ENCODE results near the gene MYO5B. TPM values are rescaled to one million over a fixed set of nuclear protein-coding genes. Genes with fewer than 3 reads are reported as not detected.

Gene MYO5B
- total RNA-seq, 1 donor from 2014 or later: 22.6 TPM

GRCh38 chr18:49850636-49851035 is 344.3 kb downstream of the MYO5B start:
- TF ChIP-seq POLR2A (IDR thresholded peaks at IDR 0.05): no peak
- Histone ChIP-seq H3K9me3 (no peaks in the 10 kb centered on the region), H3K27me3 (no peaks in the 10 kb centered on the region), H3K27ac (no peak overlapping the region), H3K4me3 (no peak overlapping the region), H3K4me1 (peaks cover 9% of the 10 kb centered on the region), H3K36me3 (no peaks in the 10 kb centered on the region)
- DNase-seq (ENCODE audit: extremely low spot score in 2 of 2): peak in 1 of 2 donors; percentile 79
- intact Hi-C loops (cut with DNase I): no loop called here

GRCh38 chr18:49849331-49850217 is 345.4 kb downstream of the MYO5B start:
- Histone ChIP-seq H3K4me3 (no peak overlapping the region), H3K27me3 (no peaks in the 10 kb centered on the region), H3K27ac (no peak overlapping the region), H3K4me1 (peaks cover 10% of the 10 kb centered on the region), H3K9me3 (no peaks in the 10 kb centered on the region), H3K36me3 (no peaks in the 10 kb centered on the region)
- intact Hi-C loops (cut with DNase I): no loop called here
- TF ChIP-seq CTCF (IDR thresholded peaks at IDR 0.05) (no peak), POLR2A (IDR thresholded peaks at IDR 0.05) (no peak), POLR2AphosphoS5 (IDR thresholded peaks at IDR 0.05; ENCODE audit: insufficient read depth in 1 of 2, low read depth in 1 of 2) (no peak)
- DNase-seq (ENCODE audit: extremely low spot score in 2 of 2): peak; percentile 76 to 77

- no peaks in the 10 kb centered on the region for H3K36me3 ChIP-seq
- intact Hi-C loops (cut with DNase I): no loop called here
- no peaks in the 10 kb centered on the region for H3K27me3 ChIP-seq
- H3K4me3 ChIP-seq: no peak overlapping the region
- H3K9me3 ChIP-seq: no peaks in the 10 kb centered on the region
- DNase-seq (ENCODE audit: extremely low spot score in 2 of 2): peak in 1 of 2 donors; percentile 31
- H3K4me1 ChIP-seq: peaks cover 10% of the 10 kb centered on the region
- no peak overlapping the region for H3K27ac ChIP-seq
- TF ChIP-seq POLR2AphosphoS5 (IDR thresholded peaks at IDR 0.05; ENCODE audit: insufficient read depth in 1 of 2, low read depth in 1 of 2) (no peak), POLR2A (IDR thresholded peaks at IDR 0.05) (no peak), CTCF (IDR thresholded peaks at IDR 0.05) (no peak)
Observed at GRCh38 chr18:49848115-49848514, 346.8 kb downstream of the MYO5B start.

- Histone ChIP-seq H3K36me3 (no peaks in the 10 kb centered on the region), H3K4me3 (no peak overlapping the region), H3K4me1 (peaks cover 10% of the 10 kb centered on the region), H3K27ac (no peak overlapping the region), H3K27me3 (no peaks in the 10 kb centered on the region), H3K9me3 (no peaks in the 10 kb centered on the region)
- peak; percentile 76 to 93 for DNase-seq (ENCODE audit: extremely low spot score in 2 of 2)
- intact Hi-C loops (cut with DNase I): no loop called here
- no peak for TF ChIP-seq POLR2A (IDR thresholded peaks at IDR 0.05)
- no peak for TF ChIP-seq CTCF (IDR thresholded peaks at IDR 0.05)
- no peak for TF ChIP-seq POLR2AphosphoS5 (IDR thresholded peaks at IDR 0.05; ENCODE audit: insufficient read depth in 1 of 2, low read depth in 1 of 2)
Observed at GRCh38 chr18:49847524-49847923, 347.4 kb downstream of the MYO5B start.

- peak; percentile 77 to 85 for DNase-seq (ENCODE audit: extremely low spot score in 2 of 2)
- intact Hi-C loops (cut with DNase I): no loop called here
- Histone ChIP-seq H3K36me3 (no peaks in the 10 kb centered on the region), H3K9me3 (no peaks in the 10 kb centered on the region), H3K27ac (no peak overlapping the region), H3K27me3 (no peaks in the 10 kb centered on the region), H3K4me3 (no peak overlapping the region), H3K4me1 (peaks cover 10% of the 10 kb centered on the region)
- TF ChIP-seq POLR2AphosphoS5 (IDR thresholded peaks at IDR 0.05; ENCODE audit: insufficient read depth in 1 of 2, low read depth in 1 of 2) (no peak), CTCF (IDR thresholded peaks at IDR 0.05) (no peak), POLR2A (IDR thresholded peaks at IDR 0.05) (no peak)
Observed at GRCh38 chr18:49846718-49847470, 348.1 kb downstream of the MYO5B start.
